ENCODE results near the gene ZNF460.

DNA sequence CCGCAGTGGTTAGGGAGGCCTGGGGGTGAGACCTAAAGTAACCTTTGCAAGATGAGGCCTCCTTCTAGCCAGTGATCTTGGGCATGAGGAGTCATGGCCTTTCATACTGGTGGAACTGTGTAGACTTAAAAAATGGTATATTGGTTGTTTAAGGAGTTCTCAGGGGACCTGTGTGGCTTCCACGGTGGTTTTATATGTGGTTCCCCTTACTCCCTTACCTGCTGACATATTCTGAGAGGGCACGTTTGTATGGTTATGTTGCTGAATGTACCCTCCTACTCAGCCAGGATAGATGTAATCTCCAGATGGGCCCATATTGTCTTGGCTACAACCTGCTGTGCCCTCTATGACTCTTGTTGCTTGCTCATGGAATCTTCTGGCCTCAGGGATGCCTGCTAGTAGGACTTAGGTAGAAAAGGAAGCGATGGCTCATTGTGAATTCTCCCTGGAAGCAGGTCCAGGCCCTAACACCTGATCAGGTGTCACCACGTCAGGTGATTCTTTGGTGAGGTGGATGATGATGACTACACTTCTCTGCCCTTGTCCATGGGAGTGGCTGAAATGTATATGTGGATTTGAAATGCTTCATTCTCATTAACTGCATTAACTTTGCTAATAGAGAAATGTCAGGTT, 1.8 kb downstream of the ZNF460 start:
- TF ChIP-seq OVOL2 (CRISPR knock-in tag; IDR thresholded peaks at IDR 0.05; ENCODE audit: borderline replicate concordance) (no peak), NR1H2 (CRISPR knock-in tag; IDR thresholded peaks at IDR 0.05) (no peak), ZNF263 (CRISPR knock-in tag; IDR thresholded peaks at IDR 0.05; ENCODE audit: low read depth) (no peak), ELF4 (CRISPR knock-in tag; IDR thresholded peaks at IDR 0.05; ENCODE audit: low read depth) (no peak), USF1 (CRISPR knock-in tag; IDR thresholded peaks at IDR 0.05) (no peak)
- TF ChIP-seq, protein P1, sequence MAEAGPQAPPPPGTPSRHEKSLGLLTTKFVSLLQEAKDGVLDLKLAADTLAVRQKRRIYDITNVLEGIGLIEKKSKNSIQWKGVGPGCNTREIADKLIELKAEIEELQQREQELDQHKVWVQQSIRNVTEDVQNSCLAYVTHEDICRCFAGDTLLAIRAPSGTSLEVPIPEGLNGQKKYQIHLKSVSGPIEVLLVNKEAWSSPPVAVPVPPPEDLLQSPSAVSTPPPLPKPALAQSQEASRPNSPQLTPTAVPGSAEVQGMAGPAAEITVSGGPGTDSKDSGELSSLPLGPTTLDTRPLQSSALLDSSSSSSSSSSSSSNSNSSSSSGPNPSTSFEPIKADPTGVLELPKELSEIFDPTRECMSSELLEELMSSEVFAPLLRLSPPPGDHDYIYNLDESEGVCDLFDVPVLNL (CRISPR knock-in tag; IDR thresholded peaks at IDR 0.05; ENCODE audit: borderline replicate concordance, low read depth), result no peak
- TF ChIP-seq, protein P2, sequence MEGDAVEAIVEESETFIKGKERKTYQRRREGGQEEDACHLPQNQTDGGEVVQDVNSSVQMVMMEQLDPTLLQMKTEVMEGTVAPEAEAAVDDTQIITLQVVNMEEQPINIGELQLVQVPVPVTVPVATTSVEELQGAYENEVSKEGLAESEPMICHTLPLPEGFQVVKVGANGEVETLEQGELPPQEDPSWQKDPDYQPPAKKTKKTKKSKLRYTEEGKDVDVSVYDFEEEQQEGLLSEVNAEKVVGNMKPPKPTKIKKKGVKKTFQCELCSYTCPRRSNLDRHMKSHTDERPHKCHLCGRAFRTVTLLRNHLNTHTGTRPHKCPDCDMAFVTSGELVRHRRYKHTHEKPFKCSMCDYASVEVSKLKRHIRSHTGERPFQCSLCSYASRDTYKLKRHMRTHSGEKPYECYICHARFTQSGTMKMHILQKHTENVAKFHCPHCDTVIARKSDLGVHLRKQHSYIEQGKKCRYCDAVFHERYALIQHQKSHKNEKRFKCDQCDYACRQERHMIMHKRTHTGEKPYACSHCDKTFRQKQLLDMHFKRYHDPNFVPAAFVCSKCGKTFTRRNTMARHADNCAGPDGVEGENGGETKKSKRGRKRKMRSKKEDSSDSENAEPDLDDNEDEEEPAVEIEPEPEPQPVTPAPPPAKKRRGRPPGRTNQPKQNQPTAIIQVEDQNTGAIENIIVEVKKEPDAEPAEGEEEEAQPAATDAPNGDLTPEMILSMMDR (IDR thresholded peaks at IDR 0.05), result no peak
- TF ChIP-seq, protein P3, sequence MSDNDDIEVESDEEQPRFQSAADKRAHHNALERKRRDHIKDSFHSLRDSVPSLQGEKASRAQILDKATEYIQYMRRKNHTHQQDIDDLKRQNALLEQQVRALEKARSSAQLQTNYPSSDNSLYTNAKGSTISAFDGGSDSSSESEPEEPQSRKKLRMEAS (CRISPR knock-in tag; IDR thresholded peaks at IDR 0.05), result no peak

All from WTC11 (cell line).